GM19238 (cell line): ENCODE data around the gene TMEM184A.

Source experiments
- DNase-seq: peaks from one replicate; pipeline ENCODE4 v3.0.0; 2011; ENCODE audit warnings: low spot score; ENCODE audit not compliant: insufficient read length

The TMEM184A gene

GRCh38 chr7:1540776-1541271, 15.2 kb downstream of the TMEM184A start:
- DNase-seq: no peak

GRCh38 chr7:1539882-1540775, 15.9 kb downstream of the TMEM184A start:
- no peak for DNase-seq

- no peak for DNase-seq
Measured at GRCh38 chr7:1539181-1539881, 16.7 kb downstream of the TMEM184A start.

GRCh38 chr7:1538544-1539180, 17.3 kb downstream of the TMEM184A start:
- no peak for DNase-seq

GRCh38 chr7:1537535-1538412, 18.2 kb downstream of the TMEM184A start:
- DNase-seq: no peak

GRCh38 chr7:1536743-1537534, 19.1 kb downstream of the TMEM184A start:
- no peak for DNase-seq

GRCh38 chr7:1536455-1536742, 19.6 kb downstream of the TMEM184A start:
- no peak for DNase-seq

GRCh38 chr7:1535701-1536454, 20.1 kb downstream of the TMEM184A start:
- DNase-seq: no peak

- DNase-seq: no peak
Measured at GRCh38 chr7:1535100-1535458, 20.9 kb downstream of the TMEM184A start.

- no peak for DNase-seq
Measured at GRCh38 chr7:1534330-1535099, 21.5 kb downstream of the TMEM184A start.

GRCh38 chr7:1533547-1534329, 22.3 kb downstream of the TMEM184A start:
- DNase-seq: peak; percentile 74

GRCh38 chr7:1533255-1533546, 22.8 kb downstream of the TMEM184A start:
- no peak for DNase-seq

GRCh38 chr7:1532456-1533254, 23.4 kb downstream of the TMEM184A start:
- DNase-seq: peak; percentile 55

- DNase-seq: no peak
Measured at GRCh38 chr7:1531979-1532455, 24.0 kb downstream of the TMEM184A start.

- DNase-seq: peak; percentile 65
Measured at GRCh38 chr7:1531263-1531978, 24.6 kb downstream of the TMEM184A start.

GRCh38 chr7:1530946-1531262, 25.1 kb downstream of the TMEM184A start:
- DNase-seq: peak; percentile 66
